ENCODE data around the gene NOXRED1. TPM values are rescaled to one million over a fixed set of nuclear protein-coding genes. Genes with fewer than 3 reads are reported as not detected.

The NOXRED1 gene
- total RNA-seq, 1 donor from 2014 or later = 0.82 TPM

DNA sequence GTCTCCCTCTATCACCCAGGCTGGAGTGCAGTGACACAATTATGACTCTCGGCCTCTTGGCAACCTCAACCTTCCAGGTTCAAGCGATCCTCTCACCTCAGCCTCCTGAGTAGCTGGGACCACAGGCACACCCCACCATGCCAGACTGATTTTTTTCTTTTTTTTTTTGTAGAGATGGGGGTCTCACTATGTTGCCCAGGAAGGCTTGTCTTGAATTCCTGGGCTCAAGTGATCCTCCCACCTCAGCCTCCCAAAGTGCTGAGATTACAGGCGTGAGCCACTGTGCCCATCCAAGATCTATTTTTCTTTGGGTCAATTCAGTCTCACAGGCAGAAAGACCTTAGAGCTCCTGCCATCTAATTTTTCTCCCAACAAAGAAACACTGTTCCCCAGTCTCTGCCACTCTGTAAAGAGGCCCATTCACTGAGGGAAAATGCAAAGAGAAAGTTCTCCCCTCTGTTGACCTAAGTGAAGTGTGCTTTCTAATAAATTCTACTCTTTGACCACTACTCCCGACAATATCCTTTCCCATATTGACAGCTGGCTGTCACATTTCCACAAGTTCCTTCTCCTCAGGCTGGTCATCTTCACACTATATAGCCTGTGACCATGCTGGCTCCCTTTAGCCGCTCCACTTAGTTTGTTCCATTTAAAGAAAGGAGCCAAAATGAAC lies 69.7 kb downstream of the NOXRED1 start:
- FAIRE-seq (no peak), DNase-seq (ENCODE audit: low read depth) (no peak)
- Histone ChIP-seq H4K20me1 (ENCODE audit: insufficient read depth, low read length) (no peaks in the 10 kb centered on the region), H3K27ac (ENCODE audit: low read depth, low read length) (no peak overlapping the region), H3K4me2 (ENCODE audit: low read length) (no peak overlapping the region), H2AFZ (ENCODE audit: low read depth, low read length) (no peak overlapping the region), H3K36me3 (ENCODE audit: insufficient read depth, low read length) (no peaks in the 10 kb centered on the region), H3K9ac (ENCODE audit: low read length) (no peak overlapping the region), H3K79me2 (ENCODE audit: insufficient read depth, low read length) (no peaks in the 10 kb centered on the region), H3K27me3 (ENCODE audit: insufficient read depth, low read length) (no peaks in the 10 kb centered on the region), H3K4me1 (ENCODE audit: insufficient read depth, low read length) (no peaks in the 10 kb centered on the region), H3K9me3 (ENCODE audit: insufficient read depth, low read depth, low read length) (no peaks in the 10 kb centered on the region), H3K4me3 (ENCODE audit: insufficient read depth, low read depth, low read length) (no peak overlapping the region)
- no peak for TF ChIP-seq EZH2 (IDR thresholded peaks at IDR 0.05; ENCODE audit: insufficient read depth, low read length)
- TF ChIP-seq, protein P1, sequence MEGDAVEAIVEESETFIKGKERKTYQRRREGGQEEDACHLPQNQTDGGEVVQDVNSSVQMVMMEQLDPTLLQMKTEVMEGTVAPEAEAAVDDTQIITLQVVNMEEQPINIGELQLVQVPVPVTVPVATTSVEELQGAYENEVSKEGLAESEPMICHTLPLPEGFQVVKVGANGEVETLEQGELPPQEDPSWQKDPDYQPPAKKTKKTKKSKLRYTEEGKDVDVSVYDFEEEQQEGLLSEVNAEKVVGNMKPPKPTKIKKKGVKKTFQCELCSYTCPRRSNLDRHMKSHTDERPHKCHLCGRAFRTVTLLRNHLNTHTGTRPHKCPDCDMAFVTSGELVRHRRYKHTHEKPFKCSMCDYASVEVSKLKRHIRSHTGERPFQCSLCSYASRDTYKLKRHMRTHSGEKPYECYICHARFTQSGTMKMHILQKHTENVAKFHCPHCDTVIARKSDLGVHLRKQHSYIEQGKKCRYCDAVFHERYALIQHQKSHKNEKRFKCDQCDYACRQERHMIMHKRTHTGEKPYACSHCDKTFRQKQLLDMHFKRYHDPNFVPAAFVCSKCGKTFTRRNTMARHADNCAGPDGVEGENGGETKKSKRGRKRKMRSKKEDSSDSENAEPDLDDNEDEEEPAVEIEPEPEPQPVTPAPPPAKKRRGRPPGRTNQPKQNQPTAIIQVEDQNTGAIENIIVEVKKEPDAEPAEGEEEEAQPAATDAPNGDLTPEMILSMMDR (IDR thresholded peaks at IDR 0.05; ENCODE audit: insufficient read depth, low read depth, low read length) = no peak
- H3K27ac Mint-ChIP-seq (ENCODE audit: unreplicated experiment) = no peak overlapping the region
- H3K27me3 Mint-ChIP-seq (ENCODE audit: low read depth, unreplicated experiment) = no peaks in the 10 kb centered on the region
- H3K9me3 Mint-ChIP-seq (ENCODE audit: unreplicated experiment) = no peaks in the 10 kb centered on the region
- peaks cover 5% of the 10 kb centered on the region for H3K4me1 Mint-ChIP-seq (ENCODE audit: low read depth, unreplicated experiment)
- H3K36me3 Mint-ChIP-seq (ENCODE audit: low read depth, unreplicated experiment) = peaks cover 9% of the 10 kb centered on the region
- no peak overlapping the region for H3K4me3 Mint-ChIP-seq (ENCODE audit: unreplicated experiment)

DNA sequence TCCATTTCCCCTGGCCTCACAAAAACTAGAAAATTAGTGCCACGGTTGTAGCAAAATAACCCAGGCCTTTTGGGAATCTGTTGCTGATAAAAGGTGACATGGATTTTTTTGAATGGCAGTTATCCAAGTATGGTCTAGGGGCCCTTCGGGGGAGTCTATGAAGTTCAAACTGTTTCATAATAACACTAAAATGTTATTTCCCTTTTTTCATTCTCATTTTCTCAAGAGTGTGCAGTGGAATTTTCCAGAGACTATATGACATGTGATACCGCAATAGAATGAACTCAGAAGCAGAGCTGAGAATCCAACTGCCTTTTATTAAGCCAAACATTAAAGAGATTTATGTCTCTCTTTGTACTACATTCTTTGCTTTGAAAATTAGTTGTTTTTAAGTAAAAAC lies 75.6 kb downstream of the NOXRED1 start:
- Histone ChIP-seq H3K27me3 (ENCODE audit: insufficient read depth, low read length) (no peaks in the 10 kb centered on the region), H3K79me2 (ENCODE audit: insufficient read depth, low read length) (no peaks in the 10 kb centered on the region), H3K4me3 (ENCODE audit: insufficient read depth, low read depth, low read length) (no peak overlapping the region), H3K9ac (ENCODE audit: low read length) (no peak overlapping the region), H2AFZ (ENCODE audit: low read depth, low read length) (no peak overlapping the region), H4K20me1 (ENCODE audit: insufficient read depth, low read length) (no peaks in the 10 kb centered on the region), H3K4me1 (ENCODE audit: insufficient read depth, low read length) (peaks cover 6% of the 10 kb centered on the region), H3K9me3 (ENCODE audit: insufficient read depth, low read depth, low read length) (no peaks in the 10 kb centered on the region), H3K36me3 (ENCODE audit: insufficient read depth, low read length) (no peaks in the 10 kb centered on the region), H3K27ac (ENCODE audit: low read depth, low read length) (no peak overlapping the region), H3K4me2 (ENCODE audit: low read length) (no peak overlapping the region)
- Mint-ChIP-seq H3K27me3 (ENCODE audit: low read depth, unreplicated experiment) (no peaks in the 10 kb centered on the region), H3K9me3 (ENCODE audit: unreplicated experiment) (no peaks in the 10 kb centered on the region), H3K4me3 (ENCODE audit: unreplicated experiment) (no peak overlapping the region), H3K27ac (ENCODE audit: unreplicated experiment) (no peak overlapping the region), H3K4me1 (ENCODE audit: low read depth, unreplicated experiment) (peaks cover 20% of the 10 kb centered on the region), H3K36me3 (ENCODE audit: low read depth, unreplicated experiment) (peaks cover 12% of the 10 kb centered on the region)
- DNase-seq (ENCODE audit: low read depth) (no peak), FAIRE-seq (no peak)
- TF ChIP-seq, protein P1 (IDR thresholded peaks at IDR 0.05; ENCODE audit: insufficient read depth, low read depth, low read length) = no peak
- TF ChIP-seq EZH2 (IDR thresholded peaks at IDR 0.05; ENCODE audit: insufficient read depth, low read length) = no peak

- Histone ChIP-seq H2AFZ (ENCODE audit: low read depth, low read length) (no peak overlapping the region), H3K27ac (ENCODE audit: low read depth, low read length) (no peak overlapping the region), H3K4me2 (ENCODE audit: low read length) (no peak overlapping the region), H4K20me1 (ENCODE audit: insufficient read depth, low read length) (no peaks in the 10 kb centered on the region), H3K4me1 (ENCODE audit: insufficient read depth, low read length) (peaks cover 10% of the 10 kb centered on the region), H3K9me3 (ENCODE audit: insufficient read depth, low read depth, low read length) (no peaks in the 10 kb centered on the region), H3K27me3 (ENCODE audit: insufficient read depth, low read length) (no peaks in the 10 kb centered on the region), H3K36me3 (ENCODE audit: insufficient read depth, low read length) (no peaks in the 10 kb centered on the region), H3K9ac (ENCODE audit: low read length) (no peak overlapping the region), H3K4me3 (ENCODE audit: insufficient read depth, low read depth, low read length) (no peak overlapping the region), H3K79me2 (ENCODE audit: insufficient read depth, low read length) (no peaks in the 10 kb centered on the region)
- Mint-ChIP-seq H3K4me1 (ENCODE audit: low read depth, unreplicated experiment) (peaks cover 24% of the 10 kb centered on the region), H3K27me3 (ENCODE audit: low read depth, unreplicated experiment) (no peaks in the 10 kb centered on the region), H3K4me3 (ENCODE audit: unreplicated experiment) (no peak overlapping the region), H3K9me3 (ENCODE audit: unreplicated experiment) (no peaks in the 10 kb centered on the region), H3K36me3 (ENCODE audit: low read depth, unreplicated experiment) (peaks cover 16% of the 10 kb centered on the region), H3K27ac (ENCODE audit: unreplicated experiment) (no peak overlapping the region)
- no peak for TF ChIP-seq EZH2 (IDR thresholded peaks at IDR 0.05; ENCODE audit: insufficient read depth, low read length)
- TF ChIP-seq, protein P1 (IDR thresholded peaks at IDR 0.05; ENCODE audit: insufficient read depth, low read depth, low read length) = no peak
- FAIRE-seq = no peak
- no peak for DNase-seq (ENCODE audit: low read depth)
Measured at GRCh38 chr14:77346495-77346894, 76.8 kb downstream of the NOXRED1 start.
